ENCODE results near the gene C1orf159. TPM values are rescaled to one million over a fixed set of nuclear protein-coding genes. Genes with fewer than 3 reads are reported as not detected.

Gene C1orf159
- total and polyA plus RNA-seq, 10 of the 15 experiments (the other 5 are each of a cell fraction or from before 2014, with no cell fraction given), result 0.11 to 23.4 (median 8.0) TPM

DNA sequence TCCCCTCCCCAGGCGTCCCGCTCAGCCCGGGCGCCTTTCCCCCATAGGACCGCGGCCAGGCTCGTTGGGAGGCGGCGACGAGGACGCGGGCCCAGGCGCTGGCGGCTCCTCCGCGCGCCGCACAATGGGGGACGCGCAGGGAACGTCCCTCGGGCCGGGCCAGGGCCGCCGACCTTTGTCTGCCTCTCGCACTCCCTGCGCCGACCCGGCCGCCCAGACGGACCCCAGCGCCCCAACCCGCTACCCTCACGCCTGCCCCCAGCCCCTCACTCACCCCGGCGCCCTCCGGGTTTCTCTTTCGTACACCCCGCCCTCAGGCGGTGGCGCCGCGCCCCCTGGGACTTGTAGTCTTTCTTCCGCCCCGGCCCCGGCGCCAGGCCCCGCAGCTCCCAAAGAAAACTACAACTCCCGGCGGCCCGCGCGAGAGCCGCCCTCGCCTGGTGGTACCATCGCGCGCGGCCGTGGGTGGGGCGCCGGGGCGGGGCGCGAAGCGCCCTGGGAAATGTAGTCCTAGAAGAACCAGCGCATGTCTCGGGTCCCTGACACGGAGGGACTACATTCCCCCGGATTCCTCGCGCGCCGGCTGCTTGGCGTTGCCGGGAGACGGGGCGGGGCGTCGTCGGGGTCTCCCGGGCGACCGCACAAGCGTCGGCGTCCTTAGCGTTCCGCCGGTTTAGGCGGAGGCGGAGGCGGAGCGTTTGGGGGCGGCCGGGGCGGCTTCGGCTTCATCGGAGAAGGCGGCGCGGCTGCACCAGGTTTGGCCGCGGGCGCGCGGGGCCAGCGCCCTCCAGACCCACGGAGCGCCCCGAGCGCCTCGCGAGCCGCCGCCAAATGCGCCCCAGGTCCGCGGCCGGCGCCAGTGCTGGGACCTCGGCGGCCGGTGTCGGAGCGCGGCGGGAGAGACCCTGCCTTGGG, at the start of gene C1orf159 (continued):
- TF ChIP-seq, protein P1, sequence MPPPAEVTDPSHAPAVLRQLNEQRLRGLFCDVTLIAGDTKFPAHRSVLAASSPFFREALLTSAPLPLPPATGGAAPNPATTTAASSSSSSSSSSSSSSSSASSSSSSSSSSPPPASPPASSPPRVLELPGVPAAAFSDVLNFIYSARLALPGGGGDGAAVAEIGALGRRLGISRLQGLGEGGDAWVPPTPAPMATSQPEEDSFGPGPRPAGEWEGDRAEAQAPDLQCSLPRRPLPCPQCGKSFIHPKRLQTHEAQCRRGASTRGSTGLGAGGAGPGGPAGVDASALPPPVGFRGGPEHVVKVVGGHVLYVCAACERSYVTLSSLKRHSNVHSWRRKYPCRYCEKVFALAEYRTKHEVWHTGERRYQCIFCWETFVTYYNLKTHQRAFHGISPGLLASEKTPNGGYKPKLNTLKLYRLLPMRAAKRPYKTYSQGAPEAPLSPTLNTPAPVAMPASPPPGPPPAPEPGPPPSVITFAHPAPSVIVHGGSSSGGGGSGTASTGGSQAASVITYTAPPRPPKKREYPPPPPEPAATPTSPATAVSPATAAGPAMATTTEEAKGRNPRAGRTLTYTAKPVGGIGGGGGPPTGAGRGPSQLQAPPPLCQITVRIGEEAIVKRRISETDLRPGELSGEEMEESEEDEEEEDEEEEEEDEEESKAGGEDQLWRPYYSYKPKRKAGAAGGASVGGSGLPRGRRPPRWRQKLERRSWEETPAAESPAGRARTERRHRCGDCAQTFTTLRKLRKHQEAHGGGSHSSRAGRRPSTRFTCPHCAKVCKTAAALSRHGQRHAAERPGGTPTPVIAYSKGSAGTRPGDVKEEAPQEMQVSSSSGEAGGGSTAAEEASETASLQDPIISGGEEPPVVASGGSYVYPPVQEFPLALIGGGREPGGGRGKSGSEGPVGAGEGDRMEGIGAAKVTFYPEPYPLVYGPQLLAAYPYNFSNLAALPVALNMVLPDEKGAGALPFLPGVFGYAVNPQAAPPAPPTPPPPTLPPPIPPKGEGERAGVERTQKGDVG (CRISPR knock-in tag; IDR thresholded peaks at IDR 0.05), result no peak
- TF ChIP-seq, protein P2, sequence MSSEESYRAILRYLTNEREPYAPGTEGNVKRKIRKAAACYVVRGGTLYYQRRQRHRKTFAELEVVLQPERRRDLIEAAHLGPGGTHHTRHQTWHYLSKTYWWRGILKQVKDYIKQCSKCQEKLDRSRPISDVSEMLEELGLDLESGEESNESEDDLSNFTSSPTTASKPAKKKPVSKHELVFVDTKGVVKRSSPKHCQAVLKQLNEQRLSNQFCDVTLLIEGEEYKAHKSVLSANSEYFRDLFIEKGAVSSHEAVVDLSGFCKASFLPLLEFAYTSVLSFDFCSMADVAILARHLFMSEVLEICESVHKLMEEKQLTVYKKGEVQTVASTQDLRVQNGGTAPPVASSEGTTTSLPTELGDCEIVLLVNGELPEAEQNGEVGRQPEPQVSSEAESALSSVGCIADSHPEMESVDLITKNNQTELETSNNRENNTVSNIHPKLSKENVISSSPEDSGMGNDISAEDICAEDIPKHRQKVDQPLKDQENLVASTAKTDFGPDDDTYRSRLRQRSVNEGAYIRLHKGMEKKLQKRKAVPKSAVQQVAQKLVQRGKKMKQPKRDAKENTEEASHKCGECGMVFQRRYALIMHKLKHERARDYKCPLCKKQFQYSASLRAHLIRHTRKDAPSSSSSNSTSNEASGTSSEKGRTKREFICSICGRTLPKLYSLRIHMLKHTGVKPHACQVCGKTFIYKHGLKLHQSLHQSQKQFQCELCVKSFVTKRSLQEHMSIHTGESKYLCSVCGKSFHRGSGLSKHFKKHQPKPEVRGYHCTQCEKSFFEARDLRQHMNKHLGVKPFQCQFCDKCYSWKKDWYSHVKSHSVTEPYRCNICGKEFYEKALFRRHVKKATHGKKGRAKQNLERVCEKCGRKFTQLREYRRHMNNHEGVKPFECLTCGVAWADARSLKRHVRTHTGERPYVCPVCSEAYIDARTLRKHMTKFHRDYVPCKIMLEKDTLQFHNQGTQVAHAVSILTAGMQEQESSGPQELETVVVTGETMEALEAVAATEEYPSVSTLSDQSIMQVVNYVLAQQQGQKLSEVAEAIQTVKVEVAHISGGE (CRISPR knock-in tag; IDR thresholded peaks at IDR 0.05), result peak; percentile 38; the same call in 1 of the 2 replicates
- TF ChIP-seq SMC3 (IDR thresholded peaks at IDR 0.05; ENCODE audit: borderline replicate concordance, low read length) (0 out of 2 replicates have a peak, but pooled peaks have one; percentile 14), REST (IDR thresholded peaks at IDR 0.05; ENCODE audit: low read depth, low read length) (no peak), TAF1 (IDR thresholded peaks at IDR 0.05; ENCODE audit: borderline replicate concordance, low read depth, low read length) (no peak), FOXM1 (IDR thresholded peaks at IDR 0.05; ENCODE audit: low read depth, low read length) (no peak), BCLAF1 (IDR thresholded peaks at IDR 0.05) (no peak), WRNIP1 (IDR thresholded peaks at IDR 0.05; ENCODE audit: borderline replicate concordance, low read depth, low read length) (no peak), CBFB (IDR thresholded peaks at IDR 0.05; ENCODE audit: low read depth) (no peak), MXI1 (IDR thresholded peaks at IDR 0.05; ENCODE audit: low read depth, low read length) (peak; percentile 99), YBX1 (IDR thresholded peaks at IDR 0.05) (no peak), EGR1 (IDR thresholded peaks at IDR 0.05; ENCODE audit: borderline replicate concordance in 1 of 2, low read depth in 2 of 2, low read length in 2 of 2) (peak; percentile 19 to 81)
- TF ChIP-seq, protein P3, sequence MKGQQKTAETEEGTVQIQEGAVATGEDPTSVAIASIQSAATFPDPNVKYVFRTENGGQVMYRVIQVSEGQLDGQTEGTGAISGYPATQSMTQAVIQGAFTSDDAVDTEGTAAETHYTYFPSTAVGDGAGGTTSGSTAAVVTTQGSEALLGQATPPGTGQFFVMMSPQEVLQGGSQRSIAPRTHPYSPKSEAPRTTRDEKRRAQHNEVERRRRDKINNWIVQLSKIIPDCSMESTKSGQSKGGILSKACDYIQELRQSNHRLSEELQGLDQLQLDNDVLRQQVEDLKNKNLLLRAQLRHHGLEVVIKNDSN (IDR thresholded peaks at IDR 0.05; ENCODE audit: borderline replicate concordance, extremely low read length, insufficient read depth, low read depth, low read length), result no peak

Data from GM12878 (cell line).